SW 1271 (cell line): ENCODE data around the gene SYCP3.
A peak's percentile ranks its signal among the peaks of the same experiment; 100 is the strongest.

Source experiments
- DNase-seq, 2 experiments: peaks; one replicate each; lab custom pipeline; 2025; lab: John Stamatoyannopoulos, UW

Gene SYCP3

GRCh38 chr12:101738920-101739665, at the start of gene SYCP3:
TSS of gene SYCP3 (minus strand) at chr12:101739462. CDS start at chr12:101737935, 1,527 bp downstream.
- no peak for DNase-seq

GRCh38 chr12:101785671-101786070, 46.4 kb upstream of the SYCP3 start:
- DNase-seq: no peak

GRCh38 chr12:101784376-101784775, 45.1 kb upstream of the SYCP3 start:
- no peak for DNase-seq

- DNase-seq: no peak
Observed at GRCh38 chr12:101783838-101784237, 44.6 kb upstream of the SYCP3 start.

GRCh38 chr12:101783150-101783549, 43.9 kb upstream of the SYCP3 start:
- no peak for DNase-seq

GRCh38 chr12:101782273-101782731, 43.0 kb upstream of the SYCP3 start:
- DNase-seq: no peak

GRCh38 chr12:101781834-101782233, 42.6 kb upstream of the SYCP3 start:
- DNase-seq: no peak

GRCh38 chr12:101780599-101780998, 41.3 kb upstream of the SYCP3 start:
- no peak for DNase-seq

- DNase-seq: no peak
Observed at GRCh38 chr12:101779626-101780025, 40.4 kb upstream of the SYCP3 start.

- DNase-seq: no peak
Observed at GRCh38 chr12:101779200-101779599, 39.9 kb upstream of the SYCP3 start.

- no peak for DNase-seq
Observed at GRCh38 chr12:101777978-101778377, 38.7 kb upstream of the SYCP3 start.

- DNase-seq: no peak
Observed at GRCh38 chr12:101777485-101777884, 38.2 kb upstream of the SYCP3 start.

- DNase-seq: no peak
Observed at GRCh38 chr12:101775816-101776215, 36.6 kb upstream of the SYCP3 start.

- peak in 1 of 2 experiments; percentile 40 for DNase-seq
Observed at GRCh38 chr12:101773650-101774162, 34.4 kb upstream of the SYCP3 start.

- DNase-seq: no peak
Observed at GRCh38 chr12:101772012-101772775, 32.9 kb upstream of the SYCP3 start.

GRCh38 chr12:101769865-101770264, 30.6 kb upstream of the SYCP3 start:
- no peak for DNase-seq

GRCh38 chr12:101768781-101769180, 29.5 kb upstream of the SYCP3 start:
- no peak for DNase-seq

- no peak for DNase-seq
Observed at GRCh38 chr12:101767537-101767936, 28.3 kb upstream of the SYCP3 start.

GRCh38 chr12:101764051-101764792, 25.0 kb upstream of the SYCP3 start:
- DNase-seq: no peak

GRCh38 chr12:101763246-101763931, 24.1 kb upstream of the SYCP3 start:
- no peak for DNase-seq

GRCh38 chr12:101761781-101762180, 22.5 kb upstream of the SYCP3 start:
- no peak for DNase-seq

GRCh38 chr12:101761350-101761749, 22.1 kb upstream of the SYCP3 start:
- no peak for DNase-seq
